K562 (cell line): Measurements from ENCODE around the gene PCAT6. TPM values are rescaled to one million over a fixed set of nuclear protein-coding genes. Genes with fewer than 3 reads are reported as not detected.

ENCODE experiments used
- KLF10 ChIP-seq: fragments of 250-450 bp; sonication (Bioruptor Pico); IDR thresholded peaks from 2 replicates; pipeline ENCODE4 v1.6.1; 2021; ENCODE audit warnings: matching md5 sums
- ZNF263 ChIP-seq: sonication (generic); formaldehyde crosslinking; IDR thresholded peaks from 2 replicates; pipeline ENCODE4 v1.8.0; 2022; ENCODE audit warnings: mild to moderate bottlenecking, missing genetic modification reagents, borderline replicate concordance
- polyA plus RNA-seq, 8 experiments: library from polyadenylated mRNA; depleted of rRNA in 4 of 8; stranded (reverse) in 5 of 8; unstranded in 3 of 8; fragments of >200 nt; fragmentation: Nextera tagmentation in 2 of 8; fragmentation: Illumina TruSeq in 1 of 8; extraction: Ambion mirVana in 2 of 8; extraction: Trizol in 1 of 8; gene quantifications; 2 replicates each; pipeline versions ENCODE4 v1.2.1 to v1.2.3, GENCODE V29; 2011 to 2014; ENCODE audit warnings: inconsistent platforms in 1 of 8, missing spikeins in 1 of 8
- total RNA-seq, 7 experiments: library from RNA; depleted of rRNA in 6 of 7; stranded (reverse); fragments of >200 nt in 6 of 7; fragmentation: Illumina TruSeq in 2 of 7; extraction: Trizol in 2 of 7; gene quantifications; 2 replicates each; pipeline versions ENCODE4 v1.2.1 to v1.2.3, GENCODE V29; 2011 to 2021; ENCODE audit warnings: low replicate concordance in 1 of 7
- TF ChIP-seq, protein P1 (sequence below): fragments of 200-600 bp; sonication (generic); IDR thresholded peaks from one replicate; pipeline ENCODE4 v1.6.1; 2012; ENCODE audit warnings: mild to moderate bottlenecking, low read depth, low read length, inconsistent platforms
- TF ChIP-seq, protein P2 (sequence below), 2 experiments: fragments of 200-800 bp in 1 of 2; sonication (Bioruptor generic) in 1 of 2; sonication (generic) in 1 of 2; formaldehyde crosslinking in 1 of 2; IDR thresholded peaks in 1 of 2; conservative IDR thresholded peaks in 1 of 2; 2 replicates each; pipeline versions ENCODE4 v1.5.0 to v1.6.1; 2016 to 2020; ENCODE audit warnings: missing compliant biosample characterization in 1 of 2, missing genetic modification characterization in 1 of 2, missing genetic modification reagents in 1 of 2
- TF ChIP-seq, protein P3 (sequence below): sonication (generic); formaldehyde crosslinking; IDR thresholded peaks from 2 replicates; pipeline ENCODE4 v1.8.1; 2023; ENCODE audit warnings: mild to moderate bottlenecking, missing genetic modification reagents
- TF ChIP-seq, protein P4 (sequence below): fragments of 450-650 bp; IDR thresholded peaks from 2 replicates; pipeline ENCODE4 v1.6.1; 2016; ENCODE audit warnings: low read depth, mild to moderate bottlenecking, moderate library complexity
- TF ChIP-seq, protein P5 (sequence below): fragments of 450-650 bp; IDR thresholded peaks from 2 replicates; pipeline ENCODE4 v1.6.1; 2017; ENCODE audit warnings: antibody characterized with exemption

Gene PCAT6
- total and polyA plus RNA-seq, 9 of the 15 experiments (the other 6 are each of a cell fraction or from before 2014, with no cell fraction given), result 0.25 to 2.4 (median 0.54) TPM; not detected in 1

DNA sequence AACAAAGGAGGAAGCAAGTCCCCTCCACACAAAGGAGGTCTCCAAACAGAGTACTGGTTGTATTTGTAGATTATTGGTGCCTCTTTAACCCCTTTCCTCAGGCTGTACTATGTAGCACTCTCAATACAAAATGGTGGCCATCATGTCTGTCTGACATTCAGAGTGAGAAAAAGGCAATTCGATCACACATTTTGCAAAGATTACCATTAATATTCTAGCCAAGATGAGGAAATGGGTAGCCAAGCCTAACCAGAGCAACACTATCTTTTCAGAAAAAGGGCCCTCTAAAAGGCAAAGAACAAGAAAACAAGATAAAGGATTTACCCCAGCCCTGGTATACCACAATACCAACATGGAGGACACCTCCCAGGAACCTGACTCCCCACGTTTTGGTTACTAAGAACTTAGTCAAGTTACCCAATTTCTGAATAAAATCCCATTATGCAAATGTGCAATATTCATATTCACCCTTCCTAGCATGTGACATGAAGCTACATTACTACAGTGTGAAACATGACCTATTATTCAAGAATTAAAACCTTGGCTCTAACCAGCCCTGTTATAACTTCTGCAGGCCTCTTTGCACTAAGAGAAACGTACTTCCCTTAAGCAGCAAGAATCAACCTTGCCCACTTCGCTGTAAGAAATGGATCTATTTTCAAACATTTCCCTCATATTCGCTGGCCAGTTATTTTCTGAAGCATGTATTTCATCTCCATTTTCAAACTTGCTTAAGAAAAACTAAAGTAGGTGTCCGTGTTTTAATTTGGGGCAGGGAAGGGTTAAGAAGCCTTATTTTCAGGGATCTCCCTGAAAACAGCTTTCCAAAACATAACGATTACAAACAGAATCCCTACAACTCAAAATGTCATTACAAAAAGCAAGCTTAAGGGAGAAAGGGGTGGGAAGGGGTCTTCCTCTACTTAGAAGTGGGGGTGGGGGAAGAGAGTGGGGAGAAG lies 4.6 kb upstream of the PCAT6 start (continued):
- TF ChIP-seq, protein P1, sequence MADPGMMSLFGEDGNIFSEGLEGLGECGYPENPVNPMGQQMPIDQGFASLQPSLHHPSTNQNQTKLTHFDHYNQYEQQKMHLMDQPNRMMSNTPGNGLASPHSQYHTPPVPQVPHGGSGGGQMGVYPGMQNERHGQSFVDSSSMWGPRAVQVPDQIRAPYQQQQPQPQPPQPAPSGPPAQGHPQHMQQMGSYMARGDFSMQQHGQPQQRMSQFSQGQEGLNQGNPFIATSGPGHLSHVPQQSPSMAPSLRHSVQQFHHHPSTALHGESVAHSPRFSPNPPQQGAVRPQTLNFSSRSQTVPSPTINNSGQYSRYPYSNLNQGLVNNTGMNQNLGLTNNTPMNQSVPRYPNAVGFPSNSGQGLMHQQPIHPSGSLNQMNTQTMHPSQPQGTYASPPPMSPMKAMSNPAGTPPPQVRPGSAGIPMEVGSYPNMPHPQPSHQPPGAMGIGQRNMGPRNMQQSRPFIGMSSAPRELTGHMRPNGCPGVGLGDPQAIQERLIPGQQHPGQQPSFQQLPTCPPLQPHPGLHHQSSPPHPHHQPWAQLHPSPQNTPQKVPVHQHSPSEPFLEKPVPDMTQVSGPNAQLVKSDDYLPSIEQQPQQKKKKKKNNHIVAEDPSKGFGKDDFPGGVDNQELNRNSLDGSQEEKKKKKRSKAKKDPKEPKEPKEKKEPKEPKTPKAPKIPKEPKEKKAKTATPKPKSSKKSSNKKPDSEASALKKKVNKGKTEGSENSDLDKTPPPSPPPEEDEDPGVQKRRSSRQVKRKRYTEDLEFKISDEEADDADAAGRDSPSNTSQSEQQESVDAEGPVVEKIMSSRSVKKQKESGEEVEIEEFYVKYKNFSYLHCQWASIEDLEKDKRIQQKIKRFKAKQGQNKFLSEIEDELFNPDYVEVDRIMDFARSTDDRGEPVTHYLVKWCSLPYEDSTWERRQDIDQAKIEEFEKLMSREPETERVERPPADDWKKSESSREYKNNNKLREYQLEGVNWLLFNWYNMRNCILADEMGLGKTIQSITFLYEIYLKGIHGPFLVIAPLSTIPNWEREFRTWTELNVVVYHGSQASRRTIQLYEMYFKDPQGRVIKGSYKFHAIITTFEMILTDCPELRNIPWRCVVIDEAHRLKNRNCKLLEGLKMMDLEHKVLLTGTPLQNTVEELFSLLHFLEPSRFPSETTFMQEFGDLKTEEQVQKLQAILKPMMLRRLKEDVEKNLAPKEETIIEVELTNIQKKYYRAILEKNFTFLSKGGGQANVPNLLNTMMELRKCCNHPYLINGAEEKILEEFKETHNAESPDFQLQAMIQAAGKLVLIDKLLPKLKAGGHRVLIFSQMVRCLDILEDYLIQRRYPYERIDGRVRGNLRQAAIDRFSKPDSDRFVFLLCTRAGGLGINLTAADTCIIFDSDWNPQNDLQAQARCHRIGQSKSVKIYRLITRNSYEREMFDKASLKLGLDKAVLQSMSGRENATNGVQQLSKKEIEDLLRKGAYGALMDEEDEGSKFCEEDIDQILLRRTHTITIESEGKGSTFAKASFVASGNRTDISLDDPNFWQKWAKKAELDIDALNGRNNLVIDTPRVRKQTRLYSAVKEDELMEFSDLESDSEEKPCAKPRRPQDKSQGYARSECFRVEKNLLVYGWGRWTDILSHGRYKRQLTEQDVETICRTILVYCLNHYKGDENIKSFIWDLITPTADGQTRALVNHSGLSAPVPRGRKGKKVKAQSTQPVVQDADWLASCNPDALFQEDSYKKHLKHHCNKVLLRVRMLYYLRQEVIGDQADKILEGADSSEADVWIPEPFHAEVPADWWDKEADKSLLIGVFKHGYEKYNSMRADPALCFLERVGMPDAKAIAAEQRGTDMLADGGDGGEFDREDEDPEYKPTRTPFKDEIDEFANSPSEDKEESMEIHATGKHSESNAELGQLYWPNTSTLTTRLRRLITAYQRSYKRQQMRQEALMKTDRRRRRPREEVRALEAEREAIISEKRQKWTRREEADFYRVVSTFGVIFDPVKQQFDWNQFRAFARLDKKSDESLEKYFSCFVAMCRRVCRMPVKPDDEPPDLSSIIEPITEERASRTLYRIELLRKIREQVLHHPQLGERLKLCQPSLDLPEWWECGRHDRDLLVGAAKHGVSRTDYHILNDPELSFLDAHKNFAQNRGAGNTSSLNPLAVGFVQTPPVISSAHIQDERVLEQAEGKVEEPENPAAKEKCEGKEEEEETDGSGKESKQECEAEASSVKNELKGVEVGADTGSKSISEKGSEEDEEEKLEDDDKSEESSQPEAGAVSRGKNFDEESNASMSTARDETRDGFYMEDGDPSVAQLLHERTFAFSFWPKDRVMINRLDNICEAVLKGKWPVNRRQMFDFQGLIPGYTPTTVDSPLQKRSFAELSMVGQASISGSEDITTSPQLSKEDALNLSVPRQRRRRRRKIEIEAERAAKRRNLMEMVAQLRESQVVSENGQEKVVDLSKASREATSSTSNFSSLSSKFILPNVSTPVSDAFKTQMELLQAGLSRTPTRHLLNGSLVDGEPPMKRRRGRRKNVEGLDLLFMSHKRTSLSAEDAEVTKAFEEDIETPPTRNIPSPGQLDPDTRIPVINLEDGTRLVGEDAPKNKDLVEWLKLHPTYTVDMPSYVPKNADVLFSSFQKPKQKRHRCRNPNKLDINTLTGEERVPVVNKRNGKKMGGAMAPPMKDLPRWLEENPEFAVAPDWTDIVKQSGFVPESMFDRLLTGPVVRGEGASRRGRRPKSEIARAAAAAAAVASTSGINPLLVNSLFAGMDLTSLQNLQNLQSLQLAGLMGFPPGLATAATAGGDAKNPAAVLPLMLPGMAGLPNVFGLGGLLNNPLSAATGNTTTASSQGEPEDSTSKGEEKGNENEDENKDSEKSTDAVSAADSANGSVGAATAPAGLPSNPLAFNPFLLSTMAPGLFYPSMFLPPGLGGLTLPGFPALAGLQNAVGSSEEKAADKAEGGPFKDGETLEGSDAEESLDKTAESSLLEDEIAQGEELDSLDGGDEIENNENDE, result no peak
- TF ChIP-seq KLF10 (CRISPR knock-in tag) (peak; percentile 48; the same call in 1 of the 2 replicates), ZNF263 (CRISPR knock-in tag) (no peak)
- TF ChIP-seq, protein P2, sequence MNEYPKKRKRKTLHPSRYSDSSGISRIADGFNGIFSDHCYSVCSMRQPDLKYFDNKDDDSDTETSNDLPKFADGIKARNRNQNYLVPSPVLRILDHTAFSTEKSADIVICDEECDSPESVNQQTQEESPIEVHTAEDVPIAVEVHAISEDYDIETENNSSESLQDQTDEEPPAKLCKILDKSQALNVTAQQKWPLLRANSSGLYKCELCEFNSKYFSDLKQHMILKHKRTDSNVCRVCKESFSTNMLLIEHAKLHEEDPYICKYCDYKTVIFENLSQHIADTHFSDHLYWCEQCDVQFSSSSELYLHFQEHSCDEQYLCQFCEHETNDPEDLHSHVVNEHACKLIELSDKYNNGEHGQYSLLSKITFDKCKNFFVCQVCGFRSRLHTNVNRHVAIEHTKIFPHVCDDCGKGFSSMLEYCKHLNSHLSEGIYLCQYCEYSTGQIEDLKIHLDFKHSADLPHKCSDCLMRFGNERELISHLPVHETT (CRISPR knock-in tag; conservative IDR thresholded peaks at IDR 0.05 in 1 of 2, IDR thresholded peaks at IDR 0.05 in 1 of 2), result peak in 1 of 2 experiments; percentile 92; a peak in 2 of 4 replicates
- TF ChIP-seq, protein P3, sequence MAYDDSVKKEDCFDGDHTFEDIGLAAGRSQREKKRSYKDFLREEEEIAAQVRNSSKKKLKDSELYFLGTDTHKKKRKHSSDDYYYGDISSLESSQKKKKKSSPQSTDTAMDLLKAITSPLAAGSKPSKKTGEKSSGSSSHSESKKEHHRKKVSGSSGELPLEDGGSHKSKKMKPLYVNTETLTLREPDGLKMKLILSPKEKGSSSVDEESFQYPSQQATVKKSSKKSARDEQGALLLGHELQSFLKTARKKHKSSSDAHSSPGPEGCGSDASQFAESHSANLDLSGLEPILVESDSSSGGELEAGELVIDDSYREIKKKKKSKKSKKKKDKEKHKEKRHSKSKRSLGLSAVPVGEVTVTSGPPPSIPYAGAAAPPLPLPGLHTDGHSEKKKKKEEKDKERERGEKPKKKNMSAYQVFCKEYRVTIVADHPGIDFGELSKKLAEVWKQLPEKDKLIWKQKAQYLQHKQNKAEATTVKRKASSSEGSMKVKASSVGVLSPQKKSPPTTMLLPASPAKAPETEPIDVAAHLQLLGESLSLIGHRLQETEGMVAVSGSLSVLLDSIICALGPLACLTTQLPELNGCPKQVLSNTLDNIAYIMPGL, result no peak
- TF ChIP-seq, protein P4, sequence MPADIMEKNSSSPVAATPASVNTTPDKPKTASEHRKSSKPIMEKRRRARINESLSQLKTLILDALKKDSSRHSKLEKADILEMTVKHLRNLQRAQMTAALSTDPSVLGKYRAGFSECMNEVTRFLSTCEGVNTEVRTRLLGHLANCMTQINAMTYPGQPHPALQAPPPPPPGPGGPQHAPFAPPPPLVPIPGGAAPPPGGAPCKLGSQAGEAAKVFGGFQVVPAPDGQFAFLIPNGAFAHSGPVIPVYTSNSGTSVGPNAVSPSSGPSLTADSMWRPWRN, result no peak
- TF ChIP-seq, protein P5, sequence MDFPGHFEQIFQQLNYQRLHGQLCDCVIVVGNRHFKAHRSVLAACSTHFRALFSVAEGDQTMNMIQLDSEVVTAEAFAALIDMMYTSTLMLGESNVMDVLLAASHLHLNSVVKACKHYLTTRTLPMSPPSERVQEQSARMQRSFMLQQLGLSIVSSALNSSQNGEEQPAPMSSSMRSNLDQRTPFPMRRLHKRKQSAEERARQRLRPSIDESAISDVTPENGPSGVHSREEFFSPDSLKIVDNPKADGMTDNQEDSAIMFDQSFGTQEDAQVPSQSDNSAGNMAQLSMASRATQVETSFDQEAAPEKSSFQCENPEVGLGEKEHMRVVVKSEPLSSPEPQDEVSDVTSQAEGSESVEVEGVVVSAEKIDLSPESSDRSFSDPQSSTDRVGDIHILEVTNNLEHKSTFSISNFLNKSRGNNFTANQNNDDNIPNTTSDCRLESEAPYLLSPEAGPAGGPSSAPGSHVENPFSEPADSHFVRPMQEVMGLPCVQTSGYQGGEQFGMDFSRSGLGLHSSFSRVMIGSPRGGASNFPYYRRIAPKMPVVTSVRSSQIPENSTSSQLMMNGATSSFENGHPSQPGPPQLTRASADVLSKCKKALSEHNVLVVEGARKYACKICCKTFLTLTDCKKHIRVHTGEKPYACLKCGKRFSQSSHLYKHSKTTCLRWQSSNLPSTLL, result no peak
